Keratinocyte (primary cell): Measurements from ENCODE around the gene CTF1. TPM values are rescaled to one million over a fixed set of nuclear protein-coding genes. Genes with fewer than 3 reads are reported as not detected.

Source experiments
- DNase-seq: peaks from one replicate; pipeline ENCODE4 v3.0.0-alpha.2; 2011; ENCODE audit warnings: low read depth, missing footprints, low spot score
- FAIRE-seq: peaks from 2 replicates; lab custom pipeline; 2011; peaks lifted over from hg19 to GRCh38; lab: Jason Lieb, UNC
- H2AFZ ChIP-seq: 2 replicates; pipeline ENCODE4 v1.6.0; 2012; ENCODE audit warnings: low read length, control low read depth, inconsistent platforms; ENCODE audit not compliant: control insufficient read depth
- H3K27ac ChIP-seq: 2 replicates; pipeline ENCODE4 v1.5.1; 2011; ENCODE audit warnings: low read length; ENCODE audit not compliant: control insufficient read depth, insufficient read depth
- H3K27me3 ChIP-seq: 3 replicates; pipeline ENCODE4 v1.6.0; 2011; ENCODE audit warnings: low read length; ENCODE audit not compliant: control insufficient read depth, insufficient read depth; ENCODE audit errors: extremely low read depth
- H3K36me3 ChIP-seq, 2 experiments: 2 replicates in 1 of 2; 3 replicates in 1 of 2; pipeline ENCODE4 v1.5.1; 2011; ENCODE audit warnings: low read length in 2 of 2, mild to moderate bottlenecking in 1 of 2; ENCODE audit not compliant: control insufficient read depth in 2 of 2, insufficient read depth in 2 of 2; ENCODE audit errors: extremely low read depth in 1 of 2
- H3K4me1 ChIP-seq: 3 replicates; pipeline ENCODE4 v1.5.1; 2011; ENCODE audit warnings: low read length; ENCODE audit not compliant: control insufficient read depth, insufficient read depth; ENCODE audit errors: extremely low read depth
- H3K4me2 ChIP-seq: 3 replicates; pipeline ENCODE4 v1.6.0; 2011; ENCODE audit warnings: low read depth, low read length; ENCODE audit not compliant: control insufficient read depth, insufficient read depth; ENCODE audit errors: extremely low read depth
- H3K4me3 ChIP-seq, 3 experiments: fragments of 200-600 bp in 1 of 3; sonication (generic) in 1 of 3; 2 replicates in 2 of 3; 3 replicates in 1 of 3; pipeline ENCODE4 v1.5.1; 2011 to 2016; ENCODE audit warnings: low read length in 3 of 3, mild to moderate bottlenecking in 3 of 3, control low read depth in 2 of 3, inconsistent platforms in 1 of 3, low read depth in 1 of 3, mixed read lengths in 1 of 3, mixed run types in 1 of 3, moderate library complexity in 1 of 3; ENCODE audit not compliant: control insufficient read depth in 2 of 3, insufficient read depth in 2 of 3; ENCODE audit errors: extremely low read depth in 1 of 3
- H3K79me2 ChIP-seq: 2 replicates; pipeline ENCODE4 v1.6.0; 2012; ENCODE audit warnings: low read length; ENCODE audit not compliant: control insufficient read depth, insufficient read depth
- H3K9ac ChIP-seq: 3 replicates; pipeline ENCODE4 v1.6.0; 2011; ENCODE audit warnings: low read length; ENCODE audit not compliant: control insufficient read depth, insufficient read depth; ENCODE audit errors: extremely low read depth
- H3K9me1 ChIP-seq: 3 replicates; pipeline ENCODE4 v1.6.0; 2011; ENCODE audit warnings: low read length; ENCODE audit not compliant: control insufficient read depth, insufficient read depth; ENCODE audit errors: extremely low read depth
- H3K9me3 ChIP-seq: 2 replicates; pipeline ENCODE4 v1.5.1; 2012; ENCODE audit warnings: low read depth, low read length; ENCODE audit not compliant: control insufficient read depth
- H4K20me1 ChIP-seq: 3 replicates; pipeline ENCODE4 v1.6.0; 2011; ENCODE audit warnings: low read length; ENCODE audit not compliant: control insufficient read depth, insufficient read depth; ENCODE audit errors: extremely low read depth
- CTCF ChIP-seq, 3 experiments: IDR thresholded peaks in 1 of 3; conservative IDR thresholded peaks in 1 of 3; optimal IDR thresholded peaks in 1 of 3; 2 replicates in 2 of 3; 3 replicates in 1 of 3; pipeline versions ENCODE3 to v1.5.1; 2011; ENCODE audit warnings: low read length in 3 of 3, mild to moderate bottlenecking in 3 of 3, moderate library complexity in 2 of 3, control low read depth in 1 of 3, inconsistent platforms in 1 of 3; ENCODE audit not compliant: insufficient read depth in 2 of 3; ENCODE audit errors: extremely low read depth in 1 of 3
- EZH2 ChIP-seq: IDR thresholded peaks from one replicate; pipeline ENCODE4 v1.6.1; 2012; ENCODE audit warnings: inconsistent platforms, mild to moderate bottlenecking, low read length, moderate library complexity
- dilution Hi-C: fragments of 300-500 bp; cut with MboI; formaldehyde crosslinking; loops from one replicate; pipeline ENCODE4 v1.7.0; 2020; ENCODE audit warnings: low sequenced_read_pairs; ENCODE audit not compliant: extremely low pct_ligation_motif_present
- polyA plus RNA-seq, 5 experiments: library from polyadenylated mRNA; depleted of rRNA in 3 of 5; stranded (reverse) in 3 of 5; stranded (forward) in 1 of 5; unstranded in 1 of 5; fragments of >200 nt; gene quantifications; 1 replicate in 1 of 5; 2 replicates in 3 of 5; 3 replicates in 1 of 5; pipeline versions ENCODE4 v1.2.1 to v1.2.3, GENCODE V29; 2011 to 2012; ENCODE audit warnings: missing spikeins in 2 of 5, low read depth in 1 of 5, low replicate concordance in 1 of 5

The CTF1 gene
- polyA plus RNA-seq, 1 donor (not counting 4 experiments of a cell fraction or from before 2014, with no cell fraction given): 2.1 TPM

GRCh38 chr16:30948667-30949649, 52.5 kb downstream of the CTF1 start, which contains the start of gene ORAI3:
TSS of gene ORAI3 (plus strand) at chr16:30949068. CDS start at chr16:30949290, 222 bp downstream.
- FAIRE-seq (no peak), DNase-seq (no peak)
- Histone ChIP-seq H3K4me3 (peak within 1 kb of the TSS; percentile 50 to 84 (median 82)), H3K36me3 (peaks cover 9 to 13% of the 10 kb centered on the region in 2 experiments), H3K27me3 (no peaks in the 10 kb centered on the region), H3K4me1 (peaks cover 19% of the 10 kb centered on the region), H3K79me2 (no peaks in the 10 kb centered on the region), H3K4me2 (peak within 1 kb of the TSS; percentile 98), H4K20me1 (no peaks in the 10 kb centered on the region), H3K9me1 (no peaks in the 10 kb centered on the region), H2AFZ (no peak within 1 kb of the TSS), H3K9ac (peak within 1 kb of the TSS; percentile 83), H3K27ac (peak within 1 kb of the TSS; percentile 83), H3K9me3 (no peaks in the 10 kb centered on the region)
- dilution Hi-C loops: no loop called here
- TF ChIP-seq CTCF (optimal IDR thresholded peaks at IDR 0.05 in 1 of 3, IDR thresholded peaks at IDR 0.05 in 1 of 3, conservative IDR thresholded peaks at IDR 0.05 in 1 of 3; ENCODE audit: extremely low read depth in 1 of 3, insufficient read depth in 2 of 3, low read length in 3 of 3) (no peak), EZH2 (no peak)

GRCh38 chr16:30949650-30950515, 53.5 kb downstream of the CTF1 start:
- Histone ChIP-seq H3K4me2 (peak overlapping the region; percentile 98), H3K79me2 (no peaks in the 10 kb centered on the region), H3K27ac (peak overlapping the region; percentile 83), H3K4me1 (peaks cover 19% of the 10 kb centered on the region), H2AFZ (no peak overlapping the region), H3K9me3 (no peaks in the 10 kb centered on the region), H3K9ac (peak overlapping the region; percentile 83), H3K36me3 (peaks cover 5 to 8% of the 10 kb centered on the region in 2 experiments), H3K27me3 (no peaks in the 10 kb centered on the region), H3K9me1 (no peaks in the 10 kb centered on the region), H4K20me1 (no peaks in the 10 kb centered on the region), H3K4me3 (peak overlapping the region; percentile 50 to 84 (median 82))
- TF ChIP-seq EZH2 (no peak), CTCF (optimal IDR thresholded peaks at IDR 0.05 in 1 of 3, IDR thresholded peaks at IDR 0.05 in 1 of 3, conservative IDR thresholded peaks at IDR 0.05 in 1 of 3; ENCODE audit: extremely low read depth in 1 of 3, insufficient read depth in 2 of 3, low read length in 3 of 3) (peak; percentile 23 to 47 (median 28))
- dilution Hi-C loops: no loop called here
- FAIRE-seq (peak; percentile 91), DNase-seq (peak; percentile 98)
